ENCODE data around the gene HSP90B1. TPM values are rescaled to one million over a fixed set of nuclear protein-coding genes. Genes with fewer than 3 reads are reported as not detected.

HSP90B1 gene
- total and polyA plus RNA-seq, 2 of the 13 experiments (the other 11 are each of a cell fraction or from before 2014, with no cell fraction given): 800 to 954 TPM

DNA sequence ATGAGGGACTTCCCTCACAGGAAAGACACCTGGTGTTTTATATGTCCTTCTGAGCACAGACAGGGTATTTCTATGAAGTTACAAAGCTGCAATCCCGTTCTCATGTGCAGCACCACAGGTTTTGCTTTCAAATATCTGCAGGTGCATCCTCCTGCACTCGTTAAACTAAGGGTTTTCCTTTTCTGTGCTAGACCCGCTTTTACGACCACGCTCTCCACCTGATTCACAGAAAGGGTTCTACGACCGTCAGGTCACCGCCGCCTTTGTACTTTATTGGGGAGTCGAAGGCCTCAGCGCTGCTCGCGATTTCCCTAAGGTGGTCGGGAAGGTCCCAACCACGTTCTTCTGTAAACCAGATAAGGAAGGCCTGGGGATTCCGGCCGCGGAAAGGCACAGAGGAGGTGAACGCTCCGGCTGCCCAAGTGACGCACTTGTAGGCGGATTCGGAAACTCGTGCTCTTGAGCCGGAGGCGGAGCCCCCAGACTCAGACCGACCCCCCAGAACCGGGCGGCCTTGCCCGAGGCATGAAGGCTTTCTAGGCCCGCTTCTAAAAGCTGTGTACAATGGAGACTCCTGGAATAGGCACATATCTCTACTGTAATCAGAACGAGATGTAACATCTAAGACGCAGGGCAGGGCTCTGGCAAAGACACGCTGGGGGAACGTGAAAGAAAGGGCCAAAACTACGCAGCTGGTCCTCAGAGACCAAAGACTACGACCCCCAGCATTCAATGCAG, 995 bp upstream of the HSP90B1 start (continued):
- TF ChIP-seq ZNF33B (CRISPR knock-in tag; IDR thresholded peaks at IDR 0.05) (no peak), ZBTB26 (CRISPR knock-in tag; IDR thresholded peaks at IDR 0.05; ENCODE audit: borderline replicate concordance) (no peak), SRSF9 (IDR thresholded peaks at IDR 0.05; ENCODE audit: borderline replicate concordance, insufficient read depth, low read depth, low read length, poor library complexity, severe bottlenecking) (no peak), ZNF350 (CRISPR knock-in tag; IDR thresholded peaks at IDR 0.05; ENCODE audit: borderline replicate concordance, low read depth) (no peak; the same call in 1 of the 2 replicates), MTA3 (CRISPR knock-in tag; IDR thresholded peaks at IDR 0.05) (no peak), KIAA2018 (CRISPR knock-in tag; IDR thresholded peaks at IDR 0.05; ENCODE audit: borderline replicate concordance) (no peak), ZNF616 (CRISPR knock-in tag; IDR thresholded peaks at IDR 0.05; ENCODE audit: low read depth) (0 out of 2 replicates have a peak, but pooled peaks have one; percentile 16), NKX3-1 (CRISPR knock-in tag; IDR thresholded peaks at IDR 0.05) (peak; percentile 74; the same call in 1 of the 2 replicates), RFX3 (CRISPR knock-in tag; IDR thresholded peaks at IDR 0.05) (no peak), ZSCAN12 (CRISPR knock-in tag; IDR thresholded peaks at IDR 0.05) (no peak), ATAD3A (CRISPR knock-in tag; IDR thresholded peaks at IDR 0.05) (no peak), PHB2 (IDR thresholded peaks at IDR 0.05; ENCODE audit: partially characterized antibody) (no peak)
- TF ChIP-seq, protein P1, sequence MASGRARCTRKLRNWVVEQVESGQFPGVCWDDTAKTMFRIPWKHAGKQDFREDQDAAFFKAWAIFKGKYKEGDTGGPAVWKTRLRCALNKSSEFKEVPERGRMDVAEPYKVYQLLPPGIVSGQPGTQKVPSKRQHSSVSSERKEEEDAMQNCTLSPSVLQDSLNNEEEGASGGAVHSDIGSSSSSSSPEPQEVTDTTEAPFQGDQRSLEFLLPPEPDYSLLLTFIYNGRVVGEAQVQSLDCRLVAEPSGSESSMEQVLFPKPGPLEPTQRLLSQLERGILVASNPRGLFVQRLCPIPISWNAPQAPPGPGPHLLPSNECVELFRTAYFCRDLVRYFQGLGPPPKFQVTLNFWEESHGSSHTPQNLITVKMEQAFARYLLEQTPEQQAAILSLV (CRISPR knock-in tag; IDR thresholded peaks at IDR 0.05; ENCODE audit: borderline replicate concordance): no peak
- TF ChIP-seq, protein P2, sequence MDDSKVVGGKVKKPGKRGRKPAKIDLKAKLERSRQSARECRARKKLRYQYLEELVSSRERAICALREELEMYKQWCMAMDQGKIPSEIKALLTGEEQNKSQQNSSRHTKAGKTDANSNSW (CRISPR knock-in tag; IDR thresholded peaks at IDR 0.05; ENCODE audit: borderline replicate concordance): peak; percentile 91; the same call in 1 of the 2 replicates
